Activated CD8-positive, alpha-beta T cell treated with anti-CD3 and anti-CD28 coated beads for 36 hours (primary cell): ENCODE data around the gene TRABD2B. TPM values are rescaled to one million over a fixed set of nuclear protein-coding genes. Genes with fewer than 3 reads are reported as not detected.

Experiments
- ATAC-seq: fragments of 200-7000 bp; cut with Tn5 transposase; one replicate; pipeline ENCODE4 v1.10.0; 2021; ENCODE audit warnings: mild to moderate bottlenecking, moderate library complexity
- CTCF ChIA-PET: fragments of 350-600 bp; sonication (Branson Sonifier 250); formaldehyde crosslinking; loops from one replicate; lab custom pipeline; 2021; ENCODE audit warnings: antibody characterized with exemption; lab: Charles Lee
- POLR2A ChIA-PET: fragments of 350-600 bp; sonication (Branson Sonifier 250); formaldehyde crosslinking; loops from one replicate; lab custom pipeline; 2021; ENCODE audit warnings: antibody characterized with exemption; lab: Charles Lee
- DNase-seq: peaks from one replicate; pipeline ENCODE4 v3.0.0-alpha.2; 2020
- H3K27ac Mint-ChIP-seq: one replicate; pipeline ENCODE4 v1.8.0; 2021; ENCODE audit warnings: mild to moderate bottlenecking, mixed read lengths
- H3K27me3 Mint-ChIP-seq: one replicate; pipeline ENCODE4 v1.8.0; 2021; ENCODE audit warnings: mixed read lengths
- H3K36me3 Mint-ChIP-seq: one replicate; pipeline ENCODE4 v1.8.0; 2021; ENCODE audit warnings: low read depth, mixed read lengths
- H3K4me1 Mint-ChIP-seq: one replicate; pipeline ENCODE4 v1.8.0; 2021; ENCODE audit warnings: low read depth, mixed read lengths
- H3K4me3 Mint-ChIP-seq: one replicate; pipeline ENCODE4 v1.8.0; 2021; ENCODE audit warnings: mild to moderate bottlenecking, moderate library complexity, mixed read lengths
- H3K9me3 Mint-ChIP-seq: one replicate; pipeline ENCODE4 v1.8.0; 2021; ENCODE audit warnings: mixed read lengths
- CTCF ChIP-seq: fragments of 200-600 bp; IDR thresholded peaks from one replicate; pipeline ENCODE4 v1.8.0; 2022; ENCODE audit warnings: antibody characterized with exemption, mild to moderate bottlenecking
- intact Hi-C: fragments of 100-400 bp; cut with micrococcal nuclease; formaldehyde crosslinking; loops from one replicate; pipeline ENCODE4 v1.10.0; 2022
- total RNA-seq, 2 experiments: library from RNA; stranded (reverse); gene quantifications; one replicate each; pipeline ENCODE4 v1.2.3, GENCODE V29; 2021

The TRABD2B gene
- total RNA-seq, 2 experiments from 2014 or later, result not detected

GRCh38 chr1:47985018-47985417 is 12.2 kb downstream of the TRABD2B start:
- H3K27me3 Mint-ChIP-seq, result peaks cover 46% of the 10 kb centered on the region
- CTCF ChIA-PET, result interaction anchor here (3.1 kb wide), 1 partner anchor 13 kb away, joined by 13 read pairs; the partner anchor contains the start of gene TRABD2B
- POLR2A ChIA-PET, result no interaction called here
- no peak for TF ChIP-seq CTCF
- no peak overlapping the region for H3K4me3 Mint-ChIP-seq
- intact Hi-C loops, result no loop called here
- no peak overlapping the region for H3K27ac Mint-ChIP-seq
- peaks cover 3% of the 10 kb centered on the region for H3K4me1 Mint-ChIP-seq
- no peaks in the 10 kb centered on the region for H3K36me3 Mint-ChIP-seq
- H3K9me3 Mint-ChIP-seq, result no peaks in the 10 kb centered on the region
- no peak for DNase-seq
- no peak for ATAC-seq

GRCh38 chr1:47984175-47984789 is 12.9 kb downstream of the TRABD2B start:
- Mint-ChIP-seq H3K9me3 (no peaks in the 10 kb centered on the region), H3K27me3 (peaks cover 46% of the 10 kb centered on the region), H3K27ac (no peak overlapping the region), H3K36me3 (no peaks in the 10 kb centered on the region), H3K4me3 (no peak overlapping the region), H3K4me1 (peaks cover 3% of the 10 kb centered on the region)
- TF ChIP-seq CTCF, result no peak
- intact Hi-C loops, result no loop called here
- POLR2A ChIA-PET, result interaction anchor here (1.0 kb wide), 1 partner anchor 29 kb away, joined by 3 read pairs; no protein-coding TSS in a partner anchor
- CTCF ChIA-PET, result no interaction called here
- DNase-seq (peak; percentile 15), ATAC-seq (peak; percentile 49)

GRCh38 chr1:47983691-47984090 is 13.5 kb downstream of the TRABD2B start:
- peaks cover 3% of the 10 kb centered on the region for H3K4me1 Mint-ChIP-seq
- ChIA-PET POLR2A (interaction anchor here (1.0 kb wide), 1 partner anchor 28 kb away, joined by 3 read pairs; no protein-coding TSS in a partner anchor), CTCF (no interaction called here)
- H3K36me3 Mint-ChIP-seq, result no peaks in the 10 kb centered on the region
- no peak overlapping the region for H3K27ac Mint-ChIP-seq
- DNase-seq (no peak), ATAC-seq (no peak)
- TF ChIP-seq CTCF, result no peak
- H3K27me3 Mint-ChIP-seq, result peaks cover 46% of the 10 kb centered on the region
- no peaks in the 10 kb centered on the region for H3K9me3 Mint-ChIP-seq
- intact Hi-C loops, result no loop called here
- no peak overlapping the region for H3K4me3 Mint-ChIP-seq

GRCh38 chr1:47981667-47982350 is 15.4 kb downstream of the TRABD2B start:
- H3K9me3 Mint-ChIP-seq, result no peaks in the 10 kb centered on the region
- no peak for DNase-seq
- H3K36me3 Mint-ChIP-seq, result no peaks in the 10 kb centered on the region
- peaks cover 3% of the 10 kb centered on the region for H3K4me1 Mint-ChIP-seq
- no peak overlapping the region for H3K4me3 Mint-ChIP-seq
- no peak for TF ChIP-seq CTCF
- ChIA-PET POLR2A (no interaction called here), CTCF (interaction anchor here (1.5 kb wide), 1 partner anchor 16 kb away, joined by 3 read pairs; the partner anchor contains the start of gene TRABD2B)
- no peak overlapping the region for H3K27ac Mint-ChIP-seq
- intact Hi-C loops, result no loop called here
- no peak for ATAC-seq
- H3K27me3 Mint-ChIP-seq, result peaks cover 45% of the 10 kb centered on the region

GRCh38 chr1:47980501-47980900 is 16.7 kb downstream of the TRABD2B start:
- Mint-ChIP-seq H3K4me1 (peaks cover 3% of the 10 kb centered on the region), H3K27ac (no peak overlapping the region), H3K27me3 (peaks cover 40% of the 10 kb centered on the region), H3K36me3 (no peaks in the 10 kb centered on the region), H3K9me3 (no peaks in the 10 kb centered on the region), H3K4me3 (no peak overlapping the region)
- POLR2A ChIA-PET, result no interaction called here
- CTCF ChIA-PET, result interaction anchor here (1.1 to 1.6 kb wide), 2 partner anchors 17 to 81 kb away, joined by 3 to 4 read pairs; partner anchors contain the start of gene TRABD2B
- TF ChIP-seq CTCF, result no peak
- intact Hi-C loops, result no loop called here
- ATAC-seq (no peak), DNase-seq (no peak)
